K562 (cell line): ENCODE results near the gene TEPSIN. TPM values are rescaled to one million over a fixed set of nuclear protein-coding genes. Genes with fewer than 3 reads are reported as not detected.

ENCODE experiments used
- ATAC-seq: fragments of 200-7000 bp; cut with Tn5 transposase; 3 replicates; pipeline ENCODE4 v1.9.1; 2020; ENCODE audit warnings: moderate library complexity
- BruUV-seq: library from RNA; stranded (reverse); fragments of 400-500 nt; replicated peaks from 2 replicates; lab custom pipeline; 2021; lab: Mats Ljungman, UMichigan
- CTCF ChIA-PET: fragments of 300-600 bp; formaldehyde crosslinking; extraction: SDS; loops from one replicate; lab custom pipeline; 2021; ENCODE audit warnings: low intra/inter-chr PET ratio; lab: Yijun Ruan, JAX
- POLR2A ChIA-PET: fragments of 300-600, 350-650 bp; sonication (Branson Sonifier 250); formaldehyde crosslinking; extraction: SDS; loops from one replicate; lab custom pipeline; 2021; ENCODE audit warnings: antibody characterized with exemption, inconsistent platforms; lab: Yijun Ruan, JAX
- DNase-seq, 4 experiments: peaks; one replicate each; pipeline versions ENCODE4 v3.0.0 to v3.0.0-alpha.2; 2011 to 2018; ENCODE audit warnings: low spot score in 3 of 4, mixed read lengths in 3 of 4; ENCODE audit errors: extremely low read depth in 1 of 4
- FAIRE-seq: peaks from 2 replicates; lab custom pipeline; 2011; peaks lifted over from hg19 to GRCh38; lab: Jason Lieb, UNC
- H2AFZ ChIP-seq: 2 replicates; pipeline ENCODE4 v1.6.0; 2011; ENCODE audit warnings: low read depth, low read length, control low read depth, inconsistent platforms
- H3K27ac ChIP-seq: fragments of 200-600 bp; 3 replicates; pipeline ENCODE4 v1.8.0; 2011; ENCODE audit warnings: low read depth, mild to moderate bottlenecking, control low read depth, inconsistent platforms, low read length, moderate library complexity, mixed read lengths; ENCODE audit errors: extremely low read depth
- H3K27me3 ChIP-seq, 2 experiments: fragments of 300-600 bp in 1 of 2; 2 replicates in 1 of 2; 3 replicates in 1 of 2; pipeline versions ENCODE4 v1.6.0 to v1.8.0; 2011; ENCODE audit warnings: inconsistent platforms in 2 of 2, low read length in 2 of 2, mild to moderate bottlenecking in 1 of 2, mixed read lengths in 1 of 2, moderate library complexity in 1 of 2; ENCODE audit not compliant: control insufficient read depth in 2 of 2, insufficient read depth in 2 of 2
- H3K36me3 ChIP-seq: fragments of 300-600 bp; 3 replicates; pipeline ENCODE4 v1.8.0; 2011; ENCODE audit warnings: mild to moderate bottlenecking, low read length, inconsistent platforms; ENCODE audit not compliant: control insufficient read depth, insufficient read depth
- H3K4me1 ChIP-seq, 2 experiments: fragments of 200-600 bp in 1 of 2; replicated peaks in 1 of 2; 2 replicates in 1 of 2; 3 replicates in 1 of 2; pipeline versions ENCODE4 v1.5.1 to v1.8.0; 2011; ENCODE audit warnings: inconsistent platforms in 2 of 2, low read length in 2 of 2, mild to moderate bottlenecking in 1 of 2, mixed read lengths in 1 of 2, moderate library complexity in 1 of 2; ENCODE audit not compliant: control insufficient read depth in 2 of 2, insufficient read depth in 2 of 2
- H3K4me2 ChIP-seq: 2 replicates; pipeline ENCODE4 v1.6.1; 2011; ENCODE audit warnings: low read length, control low read depth, inconsistent platforms, mixed read lengths; ENCODE audit not compliant: insufficient read depth
- H3K4me3 ChIP-seq: fragments of 200-600 bp; sonication (generic), shearing (Covaris generic); 2 replicates; pipeline ENCODE4 v1.5.1; 2016; ENCODE audit warnings: control low read depth, inconsistent platforms
- H3K79me2 ChIP-seq: fragments of 200-600 bp; 3 replicates; pipeline ENCODE4 v1.8.0; 2011; ENCODE audit warnings: low read length, inconsistent platforms; ENCODE audit not compliant: control insufficient read depth, insufficient read depth
- H3K9ac ChIP-seq, 2 experiments: 2 replicates each; pipeline versions ENCODE4 v1.6.0 to v1.6.1; 2011; ENCODE audit warnings: low read depth in 2 of 2, low read length in 2 of 2, control low read depth in 1 of 2, inconsistent platforms in 1 of 2, mild to moderate bottlenecking in 1 of 2, mixed read lengths in 1 of 2; ENCODE audit not compliant: insufficient read depth in 1 of 2
- H3K9me1 ChIP-seq: one replicate; pipeline ENCODE4 v1.6.0; 2011; ENCODE audit warnings: inconsistent platforms, mild to moderate bottlenecking, low read length, moderate library complexity; ENCODE audit not compliant: control insufficient read depth, insufficient read depth
- H3K9me3 ChIP-seq: replicated peaks from 2 replicates; pipeline ENCODE4 v1.5.1; 2011; ENCODE audit warnings: low read depth, low read length, inconsistent platforms; ENCODE audit not compliant: control insufficient read depth, insufficient read depth
- H4K20me1 ChIP-seq: replicated peaks from 2 replicates; pipeline ENCODE4 v1.6.1; 2011; ENCODE audit warnings: low read length, inconsistent platforms, mixed read lengths; ENCODE audit not compliant: control insufficient read depth, insufficient read depth
- NFRKB ChIP-seq: fragments of 450-650 bp; IDR thresholded peaks from 2 replicates; pipeline ENCODE4 v1.6.1; 2016; ENCODE audit warnings: low read depth
- NR1H2 ChIP-seq: sonication (generic); formaldehyde crosslinking; IDR thresholded peaks from 2 replicates; pipeline ENCODE4 v1.4.0; 2020; ENCODE audit warnings: mild to moderate bottlenecking, missing genetic modification reagents
- NRF1 ChIP-seq, 2 experiments: fragments of 450-650 bp; IDR thresholded peaks in 1 of 2; conservative IDR thresholded peaks in 1 of 2; 2 replicates each; pipeline ENCODE4 v1.6.1; 2014; ENCODE audit warnings: mild to moderate bottlenecking in 2 of 2
- RBFOX2 ChIP-seq: fragments of 200-400 bp; formaldehyde crosslinking; IDR thresholded peaks from 2 replicates; pipeline ENCODE4 v1.6.1; 2017; ENCODE audit warnings: low read depth, mild to moderate bottlenecking, low read length, moderate library complexity
- RREB1 ChIP-seq: fragments of 250-450 bp; sonication (Bioruptor Pico); IDR thresholded peaks from 2 replicates; pipeline ENCODE4 v1.4.0; 2020
- SRSF7 ChIP-seq: fragments of 200-400 bp; formaldehyde crosslinking; optimal IDR thresholded peaks from 2 replicates; pipeline ENCODE3; 2017; ENCODE audit warnings: mild to moderate bottlenecking, low read depth, low read length
- ZFP30 ChIP-seq: fragments of 250-450 bp; sonication (Bioruptor Pico); IDR thresholded peaks from 2 replicates; pipeline ENCODE4 v1.8.0; 2022; ENCODE audit warnings: moderate library complexity, mild to moderate bottlenecking, inconsistent platforms, borderline replicate concordance
- WGBS: fragments of 100-300 bp; shearing (Covaris generic); methylation state at CpG from one replicate; pipeline ENCODE4 v1.1.6; 2016; ENCODE audit warnings: low coverage, mixed read lengths; ENCODE audit not compliant: insufficient coverage; ENCODE audit errors: missing lambda C conversion rate; 5-methylcytosine and 5-hydroxymethylcytosine counted together
- in situ Hi-C: fragments of 300-500 bp; cut with MboI; formaldehyde crosslinking; loops from 4 replicates; pipeline ENCODE4 v1.15.0; 2018; ENCODE audit warnings: inconsistent platforms, mixed read lengths
- intact Hi-C: fragments of 100-400 bp; cut with micrococcal nuclease; formaldehyde crosslinking; loops from 2 replicates; pipeline ENCODE4 v1.14.2; 2022
- polyA plus RNA-seq, 8 experiments: library from polyadenylated mRNA; depleted of rRNA in 4 of 8; stranded (reverse) in 5 of 8; unstranded in 3 of 8; fragments of >200 nt; fragmentation: Nextera tagmentation in 2 of 8; fragmentation: Illumina TruSeq in 1 of 8; extraction: Ambion mirVana in 2 of 8; extraction: Trizol in 1 of 8; gene quantifications; 2 replicates each; pipeline versions ENCODE4 v1.2.1 to v1.2.3, GENCODE V29; 2011 to 2014; ENCODE audit warnings: inconsistent platforms in 1 of 8, missing spikeins in 1 of 8
- total RNA-seq, 7 experiments: library from RNA; depleted of rRNA in 6 of 7; stranded (reverse); fragments of >200 nt in 6 of 7; fragmentation: Illumina TruSeq in 2 of 7; extraction: Trizol in 2 of 7; gene quantifications; 2 replicates each; pipeline versions ENCODE4 v1.2.1 to v1.2.3, GENCODE V29; 2011 to 2021; ENCODE audit warnings: low replicate concordance in 1 of 7

The TEPSIN gene
- total and polyA plus RNA-seq, 9 of the 15 experiments (the other 6 are each of a cell fraction or from before 2014, with no cell fraction given), result 0.80 to 29.8 (median 5.3) TPM

GRCh38 chr17:81228420-81228819 is 10.4 kb downstream of the TEPSIN start:
- H3K9me3 ChIP-seq, result no peaks in the 10 kb centered on the region
- intact Hi-C loops, result loop anchor here (5.0 to 10.0 kb wide), 2 partner anchors 86 to 244 kb away; no protein-coding TSS in a partner anchor
- peak overlapping the region in 1 of 2 experiments; percentile 61; a peak in 1 of 4 replicates for H3K9ac ChIP-seq
- 74% methylated on average over 7 of the region's 9 CpGs for WGBS
- peaks cover 12 to 42% of the 10 kb centered on the region in 2 experiments for H3K4me1 ChIP-seq
- peaks cover 5% of the 10 kb centered on the region for H4K20me1 ChIP-seq
- TF ChIP-seq RBFOX2 (0 out of 2 replicates have a peak, but pooled peaks have one; percentile 8), RREB1 (CRISPR knock-in tag) (no peak), NFRKB (no peak), NR1H2 (no peak), SRSF7 (no peak), ZFP30 (CRISPR knock-in tag) (no peak), NRF1 (conservative IDR thresholded peaks at IDR 0.05 in 1 of 2, IDR thresholded peaks at IDR 0.05 in 1 of 2) (no peak)
- ChIA-PET CTCF (no interaction called here), POLR2A (interaction anchor here (1.3 kb wide), 1 partner anchor 11 kb away, joined by 6 read pairs; the partner anchor contains the start of genes NDUFAF8 and TEPSIN)
- no TSS peak for BruUV-seq
- no peaks in the 10 kb centered on the region for H3K9me1 ChIP-seq
- no peaks in the 10 kb centered on the region for H3K27me3 ChIP-seq
- DNase-seq, result no peak
- H3K36me3 ChIP-seq, result peaks cover 26% of the 10 kb centered on the region; the same call in 2 of the 3 replicates
- ATAC-seq, result no peak
- H3K27ac ChIP-seq, result no peak overlapping the region
- H3K79me2 ChIP-seq, result no peaks in the 10 kb centered on the region
- no peak for FAIRE-seq
- no peak overlapping the region for H3K4me2 ChIP-seq
- in situ Hi-C loops, result loop anchor here (5.0 to 25.0 kb wide), 2 partner anchors 91 to 226 kb away; no protein-coding TSS in a partner anchor
- no peak overlapping the region for H2AFZ ChIP-seq
- no peak overlapping the region for H3K4me3 ChIP-seq
